Left renal pelvis (tissue), 4 donors: ENCODE results near the gene DDAH2. TPM values are rescaled to one million over a fixed set of nuclear protein-coding genes. Genes with fewer than 3 reads are reported as not detected.

ENCODE experiments used
- DNase-seq, 4 donors: peaks; one replicate each; pipeline ENCODE4 v3.0.0-alpha.2; 2013; ENCODE audit warnings: low read depth in 4 of 4, low spot score in 3 of 4
- polyA plus RNA-seq, 4 donors: library from polyadenylated mRNA; unstranded; fragments of 120-200 nt; gene quantifications; one replicate each; pipeline ENCODE4 v1.2.1, GENCODE V29; 2013; ENCODE audit not compliant: insufficient read length in 4 of 4

The DDAH2 gene
- polyA plus RNA-seq, 4 donors: 150 to 213 (median 182) TPM

- no peak for DNase-seq
Observed at GRCh38 chr6:31691564-31692108, 37.5 kb downstream of the DDAH2 start.

- no peak for DNase-seq
Observed at GRCh38 chr6:31691078-31691463, 38.0 kb downstream of the DDAH2 start.

GRCh38 chr6:31690231-31691077 lies 38.6 kb downstream of the DDAH2 start:
- no peak for DNase-seq

GRCh38 chr6:31689249-31690110 lies 39.6 kb downstream of the DDAH2 start:
- DNase-seq: no peak

- no peak for DNase-seq
Observed at GRCh38 chr6:31687860-31688693, 41.0 kb downstream of the DDAH2 start.

- no peak for DNase-seq
Observed at GRCh38 chr6:31687321-31687720, 41.8 kb downstream of the DDAH2 start.

- no peak for DNase-seq
Observed at GRCh38 chr6:31686483-31686882, 42.6 kb downstream of the DDAH2 start.

GRCh38 chr6:31683591-31683990 lies 45.5 kb downstream of the DDAH2 start:
- no peak for DNase-seq

GRCh38 chr6:31681135-31681671 lies 47.9 kb downstream of the DDAH2 start:
- DNase-seq: no peak

GRCh38 chr6:31680226-31681134 lies 48.6 kb downstream of the DDAH2 start, which contains the start of gene LY6G5C:
Gene LY6G5C (minus strand): TSS chr6:31681067. CDS start chr6:31680373, 694 bp downstream.
- DNase-seq: peak in 2 of 4 donors; percentile 70 to 80

GRCh38 chr6:31677955-31678354 lies 51.1 kb downstream of the DDAH2 start:
- no peak for DNase-seq

Other genes starting within 250 kb of the DDAH2 start
- 1 to 10 TPM in 3 of 4 donors, under 1 TPM in 1; 0.49 to 2.3 (median 1.0) TPM for gene MICB, start 231.2 kb downstream of the DDAH2 start, polyA plus RNA-seq
- 10 to 100 TPM in 3 of 4 donors, under 1 TPM in 1; 0.27 to 18.6 (median 12.8) TPM for gene MCCD1, start 200.3 kb downstream of the DDAH2 start, polyA plus RNA-seq
- gene DDX39B, start 187.3 kb downstream of the DDAH2 start, polyA plus RNA-seq: 100 to 1,000 TPM; 448 to 682 (median 553) TPM
- gene ATP6V1G2, start 182.7 kb downstream of the DDAH2 start, polyA plus RNA-seq: 1 to 10 TPM; 4.8 to 9.4 (median 6.4) TPM
- gene NFKBIL1, start 181.7 kb downstream of the DDAH2 start, polyA plus RNA-seq: 10 to 100 TPM; 18.3 to 28.7 (median 19.7) TPM
- gene LTA, start 157.0 kb downstream of the DDAH2 start, polyA plus RNA-seq: under 1 TPM; 0.23 to 0.43 (median 0.36) TPM
- gene TNF, start 153.7 kb downstream of the DDAH2 start, polyA plus RNA-seq: 1 to 10 TPM in 1 of 4 donors, under 1 TPM in 2, not detected in 1; 0.23 to 2.5 (median 0.29) TPM
- gene LTB, start 146.9 kb downstream of the DDAH2 start, polyA plus RNA-seq: 1 to 10 TPM in 3 of 4 donors, under 1 TPM in 1; 0.66 to 2.0 (median 1.6) TPM
- gene LST1, start 143.0 kb downstream of the DDAH2 start, polyA plus RNA-seq: 10 to 100 TPM in 1 of 4 donors, 1 to 10 TPM in 3; 4.6 to 10.3 (median 4.9) TPM
- gene NCR3, start 136.3 kb downstream of the DDAH2 start, polyA plus RNA-seq: under 1 TPM in 2 of 4 donors, not detected in 2; 0.17 to 0.20 TPM
- gene AIF1, start 114.1 kb downstream of the DDAH2 start, polyA plus RNA-seq: 10 to 100 TPM; 43.3 to 77.0 (median 73.6) TPM
- gene PRRC2A, start 108.6 kb downstream of the DDAH2 start, polyA plus RNA-seq: 100 to 1,000 TPM; 143 to 224 (median 174) TPM
- 100 to 1,000 TPM; 186 to 278 (median 241) TPM for gene BAG6, start 76.6 kb downstream of the DDAH2 start, polyA plus RNA-seq
- gene APOM, start 73.4 kb downstream of the DDAH2 start, polyA plus RNA-seq: 100 to 1,000 TPM in 2 of 4 donors, 10 to 100 TPM in 2; 10.1 to 106 (median 83.8) TPM
- 10 to 100 TPM; 15.8 to 21.1 (median 19.0) TPM for gene C6orf47, start 68.5 kb downstream of the DDAH2 start, polyA plus RNA-seq
- 10 to 100 TPM; 16.8 to 28.9 (median 24.9) TPM for gene GPANK1, start 64.3 kb downstream of the DDAH2 start, polyA plus RNA-seq
- gene CSNK2B, start 63.2 kb downstream of the DDAH2 start, polyA plus RNA-seq: 100 to 1,000 TPM; 184 to 243 (median 239) TPM
- 10 to 100 TPM; 16.6 to 28.7 (median 20.9) TPM for gene LY6G5B, start 59.3 kb downstream of the DDAH2 start, polyA plus RNA-seq
- 1 to 10 TPM; 1.6 to 5.9 (median 2.6) TPM for gene LY6G5C, start 48.2 kb downstream of the DDAH2 start, polyA plus RNA-seq
- gene ABHD16A, start 26.0 kb downstream of the DDAH2 start, polyA plus RNA-seq: 10 to 100 TPM; 50.1 to 67.5 (median 55.9) TPM
- 1 to 10 TPM in 1 of 4 donors, under 1 TPM in 2, not detected in 1; 0.30 to 1.5 (median 0.52) TPM for gene LY6G6F, start 22.4 kb downstream of the DDAH2 start, polyA plus RNA-seq
- gene LY6G6D, start 14.0 kb downstream of the DDAH2 start, polyA plus RNA-seq: not detected
- under 1 TPM in 3 of 4 donors, not detected in 1; 0.45 to 0.74 (median 0.63) TPM for gene LY6G6C, start 7.6 kb downstream of the DDAH2 start, polyA plus RNA-seq
- 1 to 10 TPM; 1.1 to 2.9 (median 1.4) TPM for gene MPIG6B, start 5.9 kb downstream of the DDAH2 start, polyA plus RNA-seq
- 100 to 1,000 TPM; 201 to 309 (median 278) TPM for gene CLIC1, start 7.2 kb upstream of the DDAH2 start, polyA plus RNA-seq
- 10 to 100 TPM; 14.2 to 51.0 (median 25.2) TPM for gene MSH5, start 10.7 kb upstream of the DDAH2 start, polyA plus RNA-seq
- 10 to 100 TPM in 2 of 4 donors, 1 to 10 TPM in 2; 2.7 to 13.0 (median 7.9) TPM for gene SAPCD1, start 33.4 kb upstream of the DDAH2 start, polyA plus RNA-seq
- 10 to 100 TPM in 1 of 4 donors, 1 to 10 TPM in 3; 1.5 to 11.1 (median 5.5) TPM for gene VWA7, start 48.0 kb upstream of the DDAH2 start, polyA plus RNA-seq
- gene VARS1, start 66.5 kb upstream of the DDAH2 start, polyA plus RNA-seq: 10 to 100 TPM; 42.7 to 67.9 (median 60.0) TPM
- gene LSM2, start 77.7 kb upstream of the DDAH2 start, polyA plus RNA-seq: 10 to 100 TPM; 71.4 to 84.9 (median 84.3) TPM
- gene HSPA1L, start 86.0 kb upstream of the DDAH2 start, polyA plus RNA-seq: 1 to 10 TPM; 3.1 to 4.4 (median 3.7) TPM
- 100 to 1,000 TPM in 3 of 4 donors, 10 to 100 TPM in 1; 88.1 to 159 (median 116) TPM for gene HSPA1A, start 86.2 kb upstream of the DDAH2 start, polyA plus RNA-seq
- 100 to 1,000 TPM; 111 to 507 (median 160) TPM for gene HSPA1B, start 98.4 kb upstream of the DDAH2 start, polyA plus RNA-seq
- gene NEU1, start 133.5 kb upstream of the DDAH2 start, polyA plus RNA-seq: 10 to 100 TPM; 23.9 to 77.5 (median 69.9) TPM
- 10 to 100 TPM in 3 of 4 donors, 1 to 10 TPM in 1; 2.4 to 53.4 (median 41.4) TPM for gene SLC44A4, start 149.7 kb upstream of the DDAH2 start, polyA plus RNA-seq
- 10 to 100 TPM; 69.0 to 99.0 (median 77.6) TPM for gene EHMT2, start 168.4 kb upstream of the DDAH2 start, polyA plus RNA-seq
- gene ZBTB12, start 172.8 kb upstream of the DDAH2 start, polyA plus RNA-seq: 10 to 100 TPM; 17.7 to 28.9 (median 22.0) TPM
- gene C2, start 198.4 kb upstream of the DDAH2 start, polyA plus RNA-seq: 10 to 100 TPM in 1 of 4 donors, 1 to 10 TPM in 3; 3.1 to 12.4 (median 5.0) TPM
- 10 to 100 TPM in 1 of 4 donors, 1 to 10 TPM in 3; 4.6 to 13.0 (median 6.7) TPM for gene CFB, start 216.8 kb upstream of the DDAH2 start, polyA plus RNA-seq
- 10 to 100 TPM; 72.5 to 97.9 (median 84.9) TPM for gene NELFE, start 229.7 kb upstream of the DDAH2 start, polyA plus RNA-seq
- 10 to 100 TPM; 33.1 to 51.5 (median 39.7) TPM for gene SKIC2, start 229.9 kb upstream of the DDAH2 start, polyA plus RNA-seq
- gene DXO, start 242.8 kb upstream of the DDAH2 start, polyA plus RNA-seq: 10 to 100 TPM; 22.6 to 37.5 (median 30.1) TPM